NCI-H2196 (cell line): Measurements from ENCODE around the gene MAST3.
"Not testable (repeated sequence)": the region's sequence is repeated elsewhere in the genome, so short reads cannot be mapped to it uniquely, and the experiment has no call there.

Source experiments
- DNase-seq: peaks from one replicate; lab custom pipeline; 2025; ENCODE audit not compliant: unreplicated experiment; lab: John Stamatoyannopoulos, UW

The MAST3 gene

GRCh38 chr19:18157465-18158063 is 60.0 kb downstream of the MAST3 start:
- DNase-seq: peak; percentile 92

- no peak for DNase-seq
These were observed 60.9 kb downstream of the MAST3 start for GRCh38 chr19:18158467-18158866.

DNA sequence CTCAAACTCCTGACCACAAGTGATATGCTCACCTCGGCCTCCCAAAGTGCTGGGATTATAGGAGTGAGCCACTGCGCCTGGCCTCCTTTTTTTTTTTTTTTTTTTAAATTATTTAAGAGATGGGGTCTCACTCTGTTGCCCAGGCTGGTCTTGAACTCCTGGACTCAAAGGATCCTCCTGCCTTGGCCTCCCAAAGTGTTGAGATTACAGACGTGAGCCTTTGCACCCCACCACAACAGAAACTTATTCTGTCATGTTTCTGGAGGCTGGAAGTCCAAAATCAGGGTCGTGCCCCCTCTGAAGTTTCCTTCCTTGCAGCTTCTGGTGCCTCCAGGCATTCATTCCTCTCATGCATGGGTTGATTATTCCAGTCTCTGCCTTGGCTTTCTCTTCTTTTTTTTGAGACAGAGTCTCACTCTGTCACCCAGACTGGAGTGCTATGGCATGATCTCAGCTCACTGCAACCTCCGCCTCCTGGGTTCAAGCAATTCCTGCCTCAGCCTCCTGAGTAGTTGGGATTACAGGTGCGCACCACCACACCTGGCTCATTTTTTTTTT is 61.6 kb downstream of the MAST3 start:
- not testable (repeated sequence) for DNase-seq

DNA sequence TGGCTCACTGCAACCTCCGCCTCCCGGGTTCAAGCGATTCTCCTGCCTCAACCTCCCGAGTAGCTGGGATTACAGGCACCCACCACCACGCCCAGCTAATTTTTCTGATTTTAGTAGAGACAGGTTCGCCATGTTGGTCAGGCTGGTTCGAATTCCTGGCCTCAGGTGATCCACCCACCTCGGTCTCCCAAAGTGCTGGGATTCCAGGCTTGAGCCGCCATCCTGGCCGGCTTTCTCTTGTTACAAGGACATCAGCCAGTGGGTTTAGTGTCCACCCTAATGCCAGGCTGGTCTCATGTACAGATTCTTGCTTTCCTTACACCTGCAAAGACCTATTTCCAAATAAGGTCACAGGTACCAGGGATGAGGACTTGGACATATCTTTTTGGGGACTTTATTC is 62.2 kb downstream of the MAST3 start:
- no peak for DNase-seq

DNA sequence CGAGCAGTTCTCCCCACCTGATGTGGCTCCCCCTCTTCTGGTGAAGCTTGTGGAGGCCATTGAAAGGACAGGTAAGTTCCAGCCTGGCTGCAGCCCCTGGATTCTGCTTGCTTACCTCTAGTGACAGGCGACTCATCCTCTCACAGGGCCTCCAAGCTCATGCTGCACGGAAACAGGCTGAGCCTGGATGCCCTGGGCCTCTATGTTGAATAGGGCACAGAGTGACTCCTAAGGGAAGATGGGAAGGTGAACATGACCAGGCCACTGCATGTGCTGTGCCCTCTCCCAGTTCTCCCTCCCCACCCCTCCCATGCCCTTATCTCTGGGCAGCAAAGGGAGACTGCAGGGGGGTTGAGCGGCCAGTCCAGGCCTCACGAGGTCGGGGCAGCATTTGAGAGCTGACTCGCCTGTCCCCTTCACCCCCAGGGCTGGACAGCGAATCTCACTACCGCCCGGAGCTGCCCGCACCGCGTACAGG is 63.0 kb downstream of the MAST3 start:
- DNase-seq: no peak

GRCh38 chr19:18160971-18161635 is 63.5 kb downstream of the MAST3 start:
- DNase-seq: peak; percentile 86

- DNase-seq: no peak
These were observed 64.0 kb downstream of the MAST3 start for GRCh38 chr19:18161636-18162002.

DNA sequence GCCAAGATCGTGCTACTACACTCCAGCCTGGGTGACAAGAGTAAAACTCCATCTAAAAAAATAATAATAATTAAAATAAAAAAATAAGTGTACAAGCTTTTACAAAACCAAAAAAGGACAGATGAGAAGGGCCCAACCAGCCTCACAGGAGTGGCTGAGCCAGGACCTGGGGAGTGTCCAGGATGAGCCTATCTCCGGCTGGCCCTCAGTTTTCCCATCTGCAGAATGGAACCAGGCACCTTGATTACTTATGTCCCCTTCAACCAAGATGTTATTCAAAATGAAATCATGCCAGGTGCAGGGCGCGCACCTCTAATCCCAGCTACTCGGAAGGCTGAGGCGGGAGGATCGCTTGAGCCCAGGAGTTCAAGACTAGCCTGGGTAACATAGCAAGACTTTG is 66.5 kb downstream of the MAST3 start:
- no peak for DNase-seq

- DNase-seq: no peak
These were observed 68.4 kb downstream of the MAST3 start for GRCh38 chr19:18165794-18166544.

DNA sequence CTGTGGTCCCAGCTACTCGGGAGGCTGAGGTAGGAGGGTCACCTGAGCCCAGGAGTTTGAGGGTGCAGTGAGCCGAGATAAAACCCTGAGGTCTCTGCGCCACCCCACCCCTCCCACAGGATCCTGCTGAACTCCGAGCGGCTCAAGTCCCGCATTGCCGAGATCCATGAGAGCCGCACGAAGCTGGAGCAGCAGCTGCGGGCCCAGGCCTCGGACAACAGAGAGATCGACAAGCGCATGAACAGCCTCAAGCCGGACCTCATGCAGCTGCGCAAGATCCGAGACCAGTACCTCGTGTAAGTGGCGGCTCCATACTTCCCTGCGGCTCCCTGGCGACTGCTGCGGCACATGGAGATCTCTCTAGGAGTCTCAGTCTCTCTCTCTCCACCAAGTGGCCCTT is 69.4 kb downstream of the MAST3 start:
- DNase-seq: no peak

DNA sequence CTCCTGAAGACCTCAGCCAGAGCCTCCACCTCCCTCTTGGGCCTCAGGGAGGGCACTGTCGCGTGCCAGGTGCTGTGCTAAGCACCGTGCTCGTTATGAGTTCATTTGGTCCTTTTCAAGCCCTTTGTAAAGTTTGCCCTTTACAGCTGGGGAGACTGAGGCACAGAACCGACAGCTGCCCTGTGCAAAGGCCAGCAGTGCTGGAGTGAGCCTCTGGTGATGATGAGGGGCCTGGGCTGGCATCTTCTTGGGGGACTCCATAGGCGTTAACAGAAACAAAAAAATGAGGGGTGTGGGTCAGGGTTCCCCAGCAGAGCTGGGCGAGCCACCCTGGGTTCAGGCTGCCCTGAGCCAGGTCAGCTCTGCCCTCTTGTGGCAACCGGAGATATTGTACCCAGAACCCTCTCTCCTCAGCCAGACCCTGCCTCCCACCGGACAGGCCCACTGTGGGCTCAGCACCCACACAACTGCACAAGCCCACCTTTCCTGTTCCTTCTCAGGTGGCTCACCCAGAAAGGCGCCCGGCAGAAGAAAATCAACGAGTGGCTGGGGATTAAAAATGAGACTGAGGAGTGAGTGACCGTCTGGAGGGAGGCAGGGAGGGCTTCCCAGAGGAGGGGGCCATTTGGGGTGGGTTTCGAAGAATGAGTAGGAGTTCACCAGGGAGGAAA is 70.5 kb downstream of the MAST3 start:
- DNase-seq: peak; percentile 45

DNA sequence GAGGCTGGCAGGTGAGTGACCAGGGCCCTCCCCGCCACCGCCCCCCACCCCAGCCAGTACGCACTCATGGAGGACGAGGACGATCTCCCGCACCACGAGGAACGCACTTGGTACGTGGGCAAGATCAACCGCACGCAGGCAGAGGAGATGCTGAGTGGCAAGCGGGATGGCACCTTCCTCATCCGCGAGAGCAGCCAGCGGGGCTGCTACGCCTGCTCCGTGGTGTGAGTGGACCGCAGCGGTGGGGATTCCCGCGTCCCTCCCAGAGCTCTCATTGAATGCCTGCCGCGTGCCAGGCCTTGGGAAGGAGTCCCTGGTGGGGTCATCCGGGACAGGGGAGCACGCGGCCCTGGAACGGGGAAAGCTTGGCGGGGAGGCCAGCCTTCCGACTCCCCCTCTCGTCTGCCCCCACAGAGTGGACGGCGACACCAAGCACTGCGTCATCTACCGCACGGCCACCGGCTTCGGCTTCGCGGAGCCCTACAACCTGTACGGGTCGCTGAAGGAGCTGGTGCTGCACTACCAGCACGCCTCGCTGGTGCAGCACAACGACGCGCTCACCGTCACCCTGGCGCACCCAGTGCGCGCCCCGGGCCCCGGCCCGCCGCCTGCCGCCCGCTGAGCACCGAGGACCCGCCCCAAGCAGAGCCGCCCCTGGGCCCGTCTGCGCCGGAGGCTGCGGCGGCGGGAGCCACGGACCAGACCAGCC is 71.2 kb downstream of the MAST3 start:
- no peak for DNase-seq

DNA sequence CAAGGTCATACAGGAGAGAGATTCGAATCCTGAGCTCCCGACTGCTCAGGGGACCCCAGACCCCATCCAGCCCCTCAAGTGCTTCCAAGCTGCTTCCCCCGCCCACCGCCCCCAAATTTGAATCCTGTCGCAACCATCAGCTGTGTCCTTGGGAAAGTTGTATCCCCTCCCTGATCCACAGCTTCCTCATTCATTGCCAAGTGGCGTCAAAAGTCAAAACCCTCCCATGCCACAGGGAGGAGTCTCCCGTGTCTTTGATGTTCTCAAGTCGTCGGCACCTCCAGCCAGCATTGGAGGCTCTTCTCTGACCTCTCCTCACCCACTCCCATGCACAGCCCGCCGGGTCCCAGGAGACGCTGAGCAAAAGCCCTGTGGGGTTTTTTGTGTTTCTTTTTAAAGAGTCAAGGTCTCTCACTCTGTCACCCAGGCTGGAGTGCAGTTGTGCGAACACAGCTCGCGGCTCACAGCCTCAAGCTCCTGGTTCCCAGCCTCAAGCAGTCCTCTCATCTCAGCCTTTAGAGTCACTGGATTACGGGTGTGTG is 73.2 kb downstream of the MAST3 start:
- no peak for DNase-seq

DNA sequence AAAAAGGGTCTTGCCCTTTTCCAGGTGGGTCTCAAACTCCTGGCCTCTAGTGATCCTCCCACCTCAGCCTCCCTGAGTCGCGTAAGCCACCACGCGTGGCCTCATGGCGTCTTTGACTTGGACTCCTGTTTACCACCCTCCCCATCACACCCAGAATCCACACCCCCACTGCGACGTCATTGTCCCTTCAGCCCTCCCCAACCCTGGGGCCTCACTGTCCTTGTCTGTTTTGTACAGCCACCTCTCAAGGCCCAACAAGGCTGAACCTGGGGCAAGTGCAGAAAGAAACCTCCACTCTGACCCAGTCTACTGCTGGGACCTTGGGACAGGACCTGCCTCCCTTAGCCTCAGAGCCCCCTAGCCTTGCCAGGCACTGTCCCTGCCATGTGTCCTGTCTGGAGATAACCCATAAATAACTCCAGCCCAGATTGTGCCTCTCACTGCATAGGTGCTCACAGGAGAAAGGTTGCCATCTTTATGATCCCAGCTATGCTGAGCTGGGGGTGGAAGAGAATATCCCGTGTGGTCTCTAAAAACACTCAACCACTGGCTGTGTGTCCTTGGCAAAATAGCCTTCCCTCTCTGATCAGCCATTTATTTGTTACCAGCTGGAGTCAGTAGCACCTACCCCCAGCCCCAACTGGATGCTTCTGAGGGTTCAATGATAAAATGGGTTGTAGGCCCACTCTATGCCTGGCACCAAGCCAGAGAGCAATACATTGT is 74.2 kb downstream of the MAST3 start:
- DNase-seq: no peak

- DNase-seq: no peak
These were observed 74.9 kb downstream of the MAST3 start for GRCh38 chr19:18172331-18173053.

DNA sequence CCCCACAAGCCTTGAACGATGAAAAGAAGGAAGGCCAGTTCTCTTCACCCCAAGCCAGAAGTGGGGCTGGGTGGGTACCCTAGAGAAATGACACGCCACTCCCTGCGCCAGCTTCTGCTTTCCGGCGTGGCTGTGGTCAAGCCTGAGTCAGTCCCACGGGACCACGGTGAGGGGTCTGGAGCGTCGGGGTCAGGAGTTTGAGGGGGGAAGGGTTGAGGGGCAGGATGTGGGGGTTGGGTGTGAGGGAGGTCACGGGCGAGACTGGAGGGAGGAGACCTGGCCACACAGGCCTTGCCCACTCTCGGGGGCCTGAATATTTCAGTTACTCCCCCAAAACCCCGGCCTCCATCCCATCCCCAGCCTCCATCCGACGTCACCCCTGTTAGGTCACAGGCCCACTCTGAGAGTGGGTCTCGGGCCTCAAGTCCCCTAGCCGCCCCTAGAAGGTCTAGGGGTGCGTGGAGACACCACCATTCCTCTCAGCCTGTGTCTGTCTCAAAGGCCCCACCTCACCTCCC is 75.5 kb downstream of the MAST3 start:
- DNase-seq: no peak

DNA sequence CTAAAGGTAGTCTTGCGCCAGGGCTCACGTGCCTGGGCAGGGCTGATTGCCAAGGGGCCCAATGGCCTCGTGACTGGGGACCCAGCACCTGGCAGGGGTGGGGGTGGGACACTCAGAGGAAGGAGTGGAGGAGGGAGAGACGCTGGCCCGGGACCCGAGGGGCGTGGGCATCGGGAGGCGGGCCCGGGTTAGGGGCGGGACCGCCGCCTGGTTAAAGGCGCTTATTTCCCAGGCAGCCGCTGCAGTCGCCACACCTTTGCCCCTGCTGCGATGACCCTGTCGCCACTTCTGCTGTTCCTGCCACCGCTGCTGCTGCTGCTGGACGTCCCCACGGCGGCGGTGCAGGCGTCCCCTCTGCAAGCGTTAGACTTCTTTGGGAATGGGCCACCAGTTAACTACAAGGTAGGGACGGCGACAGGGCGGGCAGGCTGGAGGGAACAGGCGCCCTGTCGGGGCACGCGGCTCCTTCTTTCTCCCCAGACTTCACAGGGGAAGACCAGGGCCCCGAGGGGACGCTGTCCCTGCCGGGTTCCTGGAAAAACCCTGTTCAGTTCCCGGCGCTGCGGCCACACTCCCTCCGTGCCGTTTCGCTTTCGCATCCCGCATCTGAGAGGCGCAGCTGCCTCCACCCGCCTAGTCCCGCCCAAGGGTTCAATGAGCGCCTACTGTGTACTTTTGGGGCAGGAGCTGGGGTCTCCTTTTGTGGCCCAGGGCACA is 76.2 kb downstream of the MAST3 start, which contains the start of gene IFI30:
TSS of gene IFI30 (plus strand) at position 242 of the 717 bp plus-strand sequence. CDS start at position 271, 29 bp downstream.
- DNase-seq: peak; percentile 94

DNA sequence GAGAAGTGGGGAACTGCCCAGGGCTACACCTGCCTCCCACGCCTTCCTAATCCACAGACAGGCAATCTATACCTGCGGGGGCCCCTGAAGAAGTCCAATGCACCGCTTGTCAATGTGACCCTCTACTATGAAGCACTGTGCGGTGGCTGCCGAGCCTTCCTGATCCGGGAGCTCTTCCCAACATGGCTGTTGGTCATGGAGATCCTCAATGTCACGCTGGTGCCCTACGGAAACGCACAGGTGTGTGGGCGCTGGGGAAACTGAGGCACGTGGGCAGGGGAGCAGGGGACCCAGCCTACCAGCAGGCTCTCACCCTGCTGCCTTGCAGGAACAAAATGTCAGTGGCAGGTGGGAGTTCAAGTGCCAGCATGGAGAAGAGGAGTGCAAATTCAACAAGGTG is 77.4 kb downstream of the MAST3 start:
- DNase-seq: no peak
